OCI-LY7 (cell line): ENCODE data around the gene GMEB1. TPM values are rescaled to one million over a fixed set of nuclear protein-coding genes. Genes with fewer than 3 reads are reported as not detected.

ENCODE experiments used
- BruUV-seq: library from RNA; stranded (reverse); fragments of 400-500 nt; replicated peaks from 2 replicates; lab custom pipeline; 2021; lab: Mats Ljungman, UMichigan
- CTCF ChIA-PET: fragments of 300-600 bp; sonication (Branson Sonifier 250); formaldehyde crosslinking; loops from one replicate; lab custom pipeline; 2022; ENCODE audit warnings: antibody characterized with exemption; ENCODE audit not compliant: unreplicated experiment; lab: Charles Lee
- POLR2A ChIA-PET: fragments of 300-600 bp; sonication (Branson Sonifier 250); formaldehyde crosslinking; loops from one replicate; lab custom pipeline; 2022; ENCODE audit warnings: antibody characterized with exemption; lab: Charles Lee
- DNase-seq: peaks from one replicate; pipeline ENCODE4 v3.0.0-alpha.2; 2015; ENCODE audit warnings: low spot score
- H2AFZ ChIP-seq: fragments of 200-600 bp; sonication (generic), shearing (Covaris generic); 2 replicates; pipeline ENCODE4 v1.6.1; 2014; ENCODE audit warnings: mild to moderate bottlenecking, antibody characterized with exemption, low read length, moderate library complexity
- H3K27ac ChIP-seq: fragments of 200-600 bp; sonication (generic); 2 replicates; pipeline ENCODE4 v1.5.1; 2014; ENCODE audit warnings: mixed run types, low read depth, mild to moderate bottlenecking, moderate library complexity, low read length, inconsistent platforms; ENCODE audit not compliant: poor library complexity, severe bottlenecking
- H3K36me3 ChIP-seq: fragments of 200-600 bp; sonication (generic); 2 replicates; pipeline ENCODE4 v1.6.1; 2014; ENCODE audit warnings: mild to moderate bottlenecking, antibody characterized with exemption, low read length, moderate library complexity, mixed read lengths; ENCODE audit not compliant: insufficient read depth
- H3K4me1 ChIP-seq: fragments of 200-600 bp; sonication (generic); 2 replicates; pipeline ENCODE4 v1.5.1; 2014; ENCODE audit warnings: mild to moderate bottlenecking, low read length; ENCODE audit not compliant: insufficient read depth, poor library complexity, severe bottlenecking
- H3K4me2 ChIP-seq: fragments of 200-600 bp; sonication (generic); 2 replicates; pipeline ENCODE4 v1.6.1; 2014; ENCODE audit warnings: mild to moderate bottlenecking, low read length
- H3K4me3 ChIP-seq: fragments of 200-600 bp; sonication (generic); 2 replicates; pipeline ENCODE4 v1.5.1; 2014; ENCODE audit warnings: mild to moderate bottlenecking, low read depth, low read length; ENCODE audit not compliant: poor library complexity, severe bottlenecking
- H3K79me2 ChIP-seq: fragments of 200-600 bp; sonication (generic); 2 replicates; pipeline ENCODE4 v1.6.1; 2016; ENCODE audit warnings: low read depth, mild to moderate bottlenecking, low read length, moderate library complexity, mixed read lengths; ENCODE audit not compliant: insufficient read depth
- H3K9me2 ChIP-seq: fragments of 200-600 bp; sonication (generic); 2 replicates; pipeline ENCODE4 v1.6.1; 2016; ENCODE audit warnings: mild to moderate bottlenecking, low read length, mixed read lengths; ENCODE audit not compliant: insufficient read depth
- H3K9me3 ChIP-seq: fragments of 200-600 bp; sonication (generic); 2 replicates; pipeline ENCODE4 v1.6.1; 2014; ENCODE audit warnings: mild to moderate bottlenecking, mixed run types, low read length, mixed read lengths
- H4K20me1 ChIP-seq: fragments of 200-600 bp; sonication (generic); 2 replicates; pipeline ENCODE4 v1.6.1; 2014; ENCODE audit warnings: mild to moderate bottlenecking, antibody characterized with exemption, low read length, moderate library complexity, mixed read lengths; ENCODE audit not compliant: insufficient read depth
- EZH2phosphoT487 ChIP-seq: fragments of 200-600 bp; sonication (generic); IDR thresholded peaks from 2 replicates; pipeline ENCODE4 v1.6.1; 2018; ENCODE audit warnings: low read depth, borderline replicate concordance, mild to moderate bottlenecking, mixed run types, antibody characterized with exemption, low read length, moderate library complexity, mixed read lengths
- intact Hi-C: fragments of 100-400 bp; cut with micrococcal nuclease; formaldehyde crosslinking; loops from one replicate; pipeline ENCODE4 v1.10.0; 2022; ENCODE audit not compliant: unreplicated experiment
- total RNA-seq, 2 experiments: library from RNA; depleted of rRNA in 1 of 2; stranded (reverse); fragments of >200 nt in 1 of 2; shearing (Covaris generic) in 1 of 2; gene quantifications; 2 replicates each; pipeline ENCODE4 v1.2.3, GENCODE V29; 2014 to 2022
- TF ChIP-seq, protein P1 (sequence below): fragments of 200-600 bp; sonication (generic); conservative IDR thresholded peaks from 2 replicates; pipeline ENCODE4 v1.5.1; 2014; ENCODE audit warnings: mild to moderate bottlenecking, antibody characterized with exemption, low read length, moderate library complexity, mixed read lengths

The GMEB1 gene
- total RNA-seq, 2 experiments from 2014 or later: 13.0 to 22.5 TPM

GRCh38 chr1:28758420-28758819, 89.8 kb downstream of the GMEB1 start:
- H3K4me3 ChIP-seq: no peak overlapping the region
- no TSS peak for BruUV-seq
- peaks cover 30% of the 10 kb centered on the region; the same call in 1 of the 2 replicates for H4K20me1 ChIP-seq
- H3K36me3 ChIP-seq: peaks cover 96% of the 10 kb centered on the region
- no peak overlapping the region for H3K27ac ChIP-seq
- no peaks in the 10 kb centered on the region for H3K9me2 ChIP-seq
- peaks cover 5% of the 10 kb centered on the region for H3K4me1 ChIP-seq
- CTCF ChIA-PET: no interaction called here
- no peak overlapping the region for H2AFZ ChIP-seq
- POLR2A ChIA-PET: no interaction called here
- H3K4me2 ChIP-seq: no peak overlapping the region
- H3K79me2 ChIP-seq: peaks cover 100% of the 10 kb centered on the region
- no peaks in the 10 kb centered on the region; the same call in 1 of the 2 replicates for H3K9me3 ChIP-seq
- TF ChIP-seq, protein P1, sequence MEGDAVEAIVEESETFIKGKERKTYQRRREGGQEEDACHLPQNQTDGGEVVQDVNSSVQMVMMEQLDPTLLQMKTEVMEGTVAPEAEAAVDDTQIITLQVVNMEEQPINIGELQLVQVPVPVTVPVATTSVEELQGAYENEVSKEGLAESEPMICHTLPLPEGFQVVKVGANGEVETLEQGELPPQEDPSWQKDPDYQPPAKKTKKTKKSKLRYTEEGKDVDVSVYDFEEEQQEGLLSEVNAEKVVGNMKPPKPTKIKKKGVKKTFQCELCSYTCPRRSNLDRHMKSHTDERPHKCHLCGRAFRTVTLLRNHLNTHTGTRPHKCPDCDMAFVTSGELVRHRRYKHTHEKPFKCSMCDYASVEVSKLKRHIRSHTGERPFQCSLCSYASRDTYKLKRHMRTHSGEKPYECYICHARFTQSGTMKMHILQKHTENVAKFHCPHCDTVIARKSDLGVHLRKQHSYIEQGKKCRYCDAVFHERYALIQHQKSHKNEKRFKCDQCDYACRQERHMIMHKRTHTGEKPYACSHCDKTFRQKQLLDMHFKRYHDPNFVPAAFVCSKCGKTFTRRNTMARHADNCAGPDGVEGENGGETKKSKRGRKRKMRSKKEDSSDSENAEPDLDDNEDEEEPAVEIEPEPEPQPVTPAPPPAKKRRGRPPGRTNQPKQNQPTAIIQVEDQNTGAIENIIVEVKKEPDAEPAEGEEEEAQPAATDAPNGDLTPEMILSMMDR: no peak
- TF ChIP-seq EZH2phosphoT487: no peak
- no peak for DNase-seq
- intact Hi-C loops: no loop called here

GRCh38 chr1:28759257-28759656, 90.7 kb downstream of the GMEB1 start:
- H3K27ac ChIP-seq: no peak overlapping the region
- no TSS peak for BruUV-seq
- peaks cover 30% of the 10 kb centered on the region; the same call in 1 of the 2 replicates for H4K20me1 ChIP-seq
- no peaks in the 10 kb centered on the region for H3K9me2 ChIP-seq
- no peak overlapping the region for H3K4me2 ChIP-seq
- no peaks in the 10 kb centered on the region; the same call in 1 of the 2 replicates for H3K9me3 ChIP-seq
- H3K4me3 ChIP-seq: no peak overlapping the region
- CTCF ChIA-PET: no interaction called here
- H3K4me1 ChIP-seq: peaks cover 5% of the 10 kb centered on the region
- H2AFZ ChIP-seq: no peak overlapping the region
- intact Hi-C loops: no loop called here
- DNase-seq: no peak
- POLR2A ChIA-PET: interaction anchor here (0.5 to 0.7 kb wide), 2 partner anchors 11 to 116 kb away, joined by 3 to 4 read pairs; partner anchors contain the start of gene TAF12
- H3K79me2 ChIP-seq: peaks cover 100% of the 10 kb centered on the region
- peaks cover 88% of the 10 kb centered on the region for H3K36me3 ChIP-seq
- TF ChIP-seq EZH2phosphoT487: no peak
- TF ChIP-seq, protein P1: no peak

GRCh38 chr1:28761189-28761588, 92.6 kb downstream of the GMEB1 start:
- POLR2A ChIA-PET: interaction anchor here (0.6 to 0.7 kb wide), 2 partner anchors 62 to 217 kb away, joined by 3 to 4 read pairs; no protein-coding TSS in a partner anchor
- H4K20me1 ChIP-seq: peaks cover 16% of the 10 kb centered on the region; the same call in 1 of the 2 replicates

More at GRCh38 chr1:28761189-28761588, 92.6 kb downstream of the GMEB1 start:
- H3K9me2 ChIP-seq: no peaks in the 10 kb centered on the region
- no peaks in the 10 kb centered on the region for H3K4me1 ChIP-seq
- peaks cover 100% of the 10 kb centered on the region for H3K79me2 ChIP-seq
- no peak for DNase-seq
- no TSS peak for BruUV-seq
- intact Hi-C loops: no loop called here
- peaks cover 89% of the 10 kb centered on the region for H3K36me3 ChIP-seq
- no peak overlapping the region for H3K4me2 ChIP-seq
- CTCF ChIA-PET: no interaction called here
- no peak for TF ChIP-seq EZH2phosphoT487
- TF ChIP-seq, protein P1: no peak
- H3K9me3 ChIP-seq: no peaks in the 10 kb centered on the region; the same call in 1 of the 2 replicates
- H3K4me3 ChIP-seq: no peak overlapping the region
- no peak overlapping the region for H2AFZ ChIP-seq
- no peak overlapping the region for H3K27ac ChIP-seq
